Measurements from ENCODE around the gene GAPDH.

GAPDH gene

GRCh38 chr12:6548966-6549683 is 14.8 kb downstream of the GAPDH start:
- ChIA-PET CTCF (interaction anchor here (0.6 to 3.1 kb wide), 4 partner anchors 9 to 34 kb away, joined by 3 to 9 read pairs (median 6); no protein-coding TSS in a partner anchor), POLR2A (ENCODE audit: low non-redundant PET) (no interaction called here)
- peak overlapping the region; percentile 84 for H3K27ac ChIP-seq
- no peak for TF ChIP-seq CTCF (conservative IDR thresholded peaks at IDR 0.05; ENCODE audit: low read depth)
- no peak for DNase-seq (ENCODE audit: low spot score)

GRCh38 chr12:6549684-6550151 is 15.4 kb downstream of the GAPDH start:
- TF ChIP-seq CTCF (conservative IDR thresholded peaks at IDR 0.05; ENCODE audit: low read depth), result no peak
- ChIA-PET CTCF (interaction anchor here (0.6 to 1.6 kb wide), 4 partner anchors 10 to 139 kb away, joined by 3 to 8 read pairs (median 3); partner anchors contain the start of gene ZNF384), POLR2A (ENCODE audit: low non-redundant PET) (no interaction called here)
- no peak for DNase-seq (ENCODE audit: low spot score)
- H3K27ac ChIP-seq, result peak overlapping the region; percentile 84; the same call in 1 of the 2 replicates

- TF ChIP-seq CTCF (conservative IDR thresholded peaks at IDR 0.05; ENCODE audit: low read depth), result no peak
- ChIA-PET CTCF (interaction anchor here (0.7 to 1.6 kb wide), 2 partner anchors 11 to 139 kb away, joined by 3 to 8 read pairs; partner anchors contain the start of gene ZNF384), POLR2A (ENCODE audit: low non-redundant PET) (no interaction called here)
- peak overlapping the region; percentile 84 for H3K27ac ChIP-seq
- DNase-seq (ENCODE audit: low spot score), result no peak
These were observed 16.2 kb downstream of the GAPDH start for GRCh38 chr12:6550294-6551062.

- no peak for TF ChIP-seq CTCF (conservative IDR thresholded peaks at IDR 0.05; ENCODE audit: low read depth)
- H3K27ac ChIP-seq, result peak overlapping the region; percentile 84
- ChIA-PET POLR2A (ENCODE audit: low non-redundant PET) (no interaction called here), CTCF (no interaction called here)
- no peak for DNase-seq (ENCODE audit: low spot score)
These were observed 16.7 kb downstream of the GAPDH start for GRCh38 chr12:6551063-6551461.

GRCh38 chr12:6551496-6552139 is 17.3 kb downstream of the GAPDH start:
- no peak for TF ChIP-seq CTCF (conservative IDR thresholded peaks at IDR 0.05; ENCODE audit: low read depth)
- ChIA-PET POLR2A (ENCODE audit: low non-redundant PET) (no interaction called here), CTCF (interaction anchor here (0.7 kb wide), 1 partner anchor 14 kb away, joined by 3 read pairs; no protein-coding TSS in a partner anchor)
- H3K27ac ChIP-seq, result peak overlapping the region; percentile 84
- DNase-seq (ENCODE audit: low spot score), result no peak

GRCh38 chr12:6552140-6552551 is 17.8 kb downstream of the GAPDH start:
- CTCF ChIA-PET, result interaction anchor here (0.7 kb wide), 1 partner anchor 14 kb away, joined by 3 read pairs; no protein-coding TSS in a partner anchor
- POLR2A ChIA-PET (ENCODE audit: low non-redundant PET), result no interaction called here
- H3K27ac ChIP-seq, result peak overlapping the region; percentile 84
- no peak for TF ChIP-seq CTCF (conservative IDR thresholded peaks at IDR 0.05; ENCODE audit: low read depth)
- DNase-seq (ENCODE audit: low spot score), result no peak
